Measurements from ENCODE around the gene RHNO1.

RHNO1 gene

GRCh38 chr12:2892246-2892645, 15.2 kb downstream of the RHNO1 start:
- no peak overlapping the region for H3K27ac ChIP-seq
- TF ChIP-seq CTCF (IDR thresholded peaks at IDR 0.05) (no peak), ZFX (IDR thresholded peaks at IDR 0.05; ENCODE audit: borderline replicate concordance) (no peak)

GRCh38 chr12:2893007-2893406, 16.0 kb downstream of the RHNO1 start:
- H3K27ac ChIP-seq: no peak overlapping the region
- TF ChIP-seq ZFX (IDR thresholded peaks at IDR 0.05; ENCODE audit: borderline replicate concordance) (no peak), CTCF (IDR thresholded peaks at IDR 0.05) (no peak)

GRCh38 chr12:2895051-2895451, 18.0 kb downstream of the RHNO1 start:
- TF ChIP-seq CTCF (IDR thresholded peaks at IDR 0.05) (no peak), ZFX (IDR thresholded peaks at IDR 0.05; ENCODE audit: borderline replicate concordance) (no peak)
- H3K27ac ChIP-seq: no peak overlapping the region

- no peak overlapping the region for H3K27ac ChIP-seq
These were observed 18.5 kb downstream of the RHNO1 start for GRCh38 chr12:2895511-2895910.

GRCh38 chr12:2897418-2897817, 20.4 kb downstream of the RHNO1 start:
- TF ChIP-seq CTCF (IDR thresholded peaks at IDR 0.05) (no peak), ZFX (IDR thresholded peaks at IDR 0.05; ENCODE audit: borderline replicate concordance) (no peak)
- H3K27ac ChIP-seq: no peak overlapping the region

More at GRCh38 chr12:2895511-2895910, 18.5 kb downstream of the RHNO1 start:
- no peak for TF ChIP-seq ZFX (IDR thresholded peaks at IDR 0.05; ENCODE audit: borderline replicate concordance)
- no peak for TF ChIP-seq CTCF (IDR thresholded peaks at IDR 0.05)

- no peak for TF ChIP-seq CTCF (IDR thresholded peaks at IDR 0.05)
- TF ChIP-seq ZFX (IDR thresholded peaks at IDR 0.05; ENCODE audit: borderline replicate concordance): no peak
- no peak overlapping the region for H3K27ac ChIP-seq
These were observed 23.6 kb downstream of the RHNO1 start for GRCh38 chr12:2900642-2901041.

- no peak overlapping the region for H3K27ac ChIP-seq
- no peak for TF ChIP-seq ZFX (IDR thresholded peaks at IDR 0.05; ENCODE audit: borderline replicate concordance)
These were observed 25.4 kb downstream of the RHNO1 start for GRCh38 chr12:2902272-2902880.

GRCh38 chr12:2904260-2904659, 27.2 kb downstream of the RHNO1 start:
- TF ChIP-seq ZFX (IDR thresholded peaks at IDR 0.05; ENCODE audit: borderline replicate concordance) (no peak), CTCF (IDR thresholded peaks at IDR 0.05) (no peak)
- no peak overlapping the region for H3K27ac ChIP-seq
